Liver (tissue), 3 donors: Measurements from ENCODE around the gene ZNF423.

Experiments
- EGR1 ChIP-seq, 2 donors: IDR thresholded peaks; 2 replicates each; pipeline ENCODE4 v1.6.1; 2016 to 2018; ENCODE audit warnings: antibody characterized with exemption in 2 of 2, low read depth in 2 of 2
- FOXA1 ChIP-seq: IDR thresholded peaks from 2 replicates; pipeline ENCODE4 v1.6.1; 2016; ENCODE audit warnings: antibody characterized with exemption
- FOXA2 ChIP-seq: IDR thresholded peaks from 2 replicates; pipeline ENCODE4 v1.6.1; 2016; ENCODE audit warnings: antibody characterized with exemption
- HNF4G ChIP-seq: IDR thresholded peaks from 2 replicates; pipeline ENCODE4 v1.6.1; 2016; ENCODE audit warnings: antibody characterized with exemption
- JUND ChIP-seq, 2 donors: IDR thresholded peaks; 2 replicates each; pipeline ENCODE4 v1.6.1; 2016; ENCODE audit warnings: antibody characterized with exemption in 2 of 2
- RAD21 ChIP-seq, 2 donors: IDR thresholded peaks; 2 replicates each; pipeline ENCODE4 v1.6.1; 2016; ENCODE audit warnings: antibody characterized with exemption in 2 of 2, mild to moderate bottlenecking in 2 of 2
- RXRA ChIP-seq, 2 donors: IDR thresholded peaks; 2 replicates each; pipeline ENCODE4 v1.6.1; 2017 to 2018; ENCODE audit warnings: antibody characterized with exemption in 2 of 2, mild to moderate bottlenecking in 1 of 2
- SP1 ChIP-seq: IDR thresholded peaks from 2 replicates; pipeline ENCODE4 v1.6.1; 2018; ENCODE audit warnings: antibody characterized with exemption, mild to moderate bottlenecking
- TAF1 ChIP-seq: conservative IDR thresholded peaks from 2 replicates; pipeline ENCODE4 v1.6.1; 2016; ENCODE audit warnings: antibody characterized with exemption, mild to moderate bottlenecking
- YY1 ChIP-seq: IDR thresholded peaks from 2 replicates; pipeline ENCODE4 v1.6.1; 2016; ENCODE audit warnings: antibody characterized with exemption, mild to moderate bottlenecking
- ZBTB33 ChIP-seq: IDR thresholded peaks from 2 replicates; pipeline ENCODE4 v1.6.1; 2016; ENCODE audit warnings: antibody characterized with exemption
- TF ChIP-seq, protein P1 (sequence below): fragments of 150-350 bp; IDR thresholded peaks from 2 replicates; pipeline ENCODE4 v1.5.1; 2017; ENCODE audit warnings: improper control_type of control experiment, low read depth, low read length; ENCODE audit not compliant: missing input control
- TF ChIP-seq, protein P2 (sequence below): IDR thresholded peaks from 2 replicates; pipeline ENCODE4 v1.6.1; 2016; ENCODE audit warnings: antibody characterized with exemption
- TF ChIP-seq, protein P3 (sequence below): IDR thresholded peaks from 2 replicates; pipeline ENCODE4 v1.6.1; 2016; ENCODE audit warnings: antibody characterized with exemption, mild to moderate bottlenecking
- donor health status: healthy.
- donor health status: healthy.

DNA sequence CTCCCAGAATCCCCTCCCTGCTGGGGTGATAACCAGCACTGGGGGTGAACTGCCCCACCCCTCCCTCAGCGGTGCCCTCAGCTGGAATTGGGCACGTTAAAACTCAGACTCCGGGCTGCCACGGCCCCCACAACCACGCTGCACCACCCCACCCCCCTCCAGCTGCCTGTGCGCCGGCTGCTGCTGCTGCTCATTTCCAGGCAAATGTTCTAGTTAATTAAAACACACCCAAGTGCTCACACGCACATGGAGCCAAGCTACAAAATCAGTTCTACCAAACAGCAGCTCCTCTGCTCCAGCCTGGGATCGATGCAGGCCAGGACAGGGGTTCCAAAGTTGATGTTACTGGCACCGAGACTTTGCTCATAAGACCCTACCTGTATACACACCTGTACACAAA lies 180.5 kb downstream of the ZNF423 start:
- TF ChIP-seq YY1 (no peak), HNF4G (no peak), ZBTB33 (no peak), EGR1 (IDR thresholded peaks at IDR 0.05; ENCODE audit: low read depth in 2 of 2) (no peak), RAD21 (IDR thresholded peaks at IDR 0.05) (no peak), FOXA1 (no peak), SP1 (no peak), TAF1 (no peak), JUND (IDR thresholded peaks at IDR 0.05) (no peak), RXRA (IDR thresholded peaks at IDR 0.05) (no peak), FOXA2 (no peak)
- TF ChIP-seq, protein P1, sequence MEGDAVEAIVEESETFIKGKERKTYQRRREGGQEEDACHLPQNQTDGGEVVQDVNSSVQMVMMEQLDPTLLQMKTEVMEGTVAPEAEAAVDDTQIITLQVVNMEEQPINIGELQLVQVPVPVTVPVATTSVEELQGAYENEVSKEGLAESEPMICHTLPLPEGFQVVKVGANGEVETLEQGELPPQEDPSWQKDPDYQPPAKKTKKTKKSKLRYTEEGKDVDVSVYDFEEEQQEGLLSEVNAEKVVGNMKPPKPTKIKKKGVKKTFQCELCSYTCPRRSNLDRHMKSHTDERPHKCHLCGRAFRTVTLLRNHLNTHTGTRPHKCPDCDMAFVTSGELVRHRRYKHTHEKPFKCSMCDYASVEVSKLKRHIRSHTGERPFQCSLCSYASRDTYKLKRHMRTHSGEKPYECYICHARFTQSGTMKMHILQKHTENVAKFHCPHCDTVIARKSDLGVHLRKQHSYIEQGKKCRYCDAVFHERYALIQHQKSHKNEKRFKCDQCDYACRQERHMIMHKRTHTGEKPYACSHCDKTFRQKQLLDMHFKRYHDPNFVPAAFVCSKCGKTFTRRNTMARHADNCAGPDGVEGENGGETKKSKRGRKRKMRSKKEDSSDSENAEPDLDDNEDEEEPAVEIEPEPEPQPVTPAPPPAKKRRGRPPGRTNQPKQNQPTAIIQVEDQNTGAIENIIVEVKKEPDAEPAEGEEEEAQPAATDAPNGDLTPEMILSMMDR = no peak
- TF ChIP-seq, protein P2, sequence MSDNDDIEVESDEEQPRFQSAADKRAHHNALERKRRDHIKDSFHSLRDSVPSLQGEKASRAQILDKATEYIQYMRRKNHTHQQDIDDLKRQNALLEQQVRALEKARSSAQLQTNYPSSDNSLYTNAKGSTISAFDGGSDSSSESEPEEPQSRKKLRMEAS = no peak
- TF ChIP-seq, protein P3, sequence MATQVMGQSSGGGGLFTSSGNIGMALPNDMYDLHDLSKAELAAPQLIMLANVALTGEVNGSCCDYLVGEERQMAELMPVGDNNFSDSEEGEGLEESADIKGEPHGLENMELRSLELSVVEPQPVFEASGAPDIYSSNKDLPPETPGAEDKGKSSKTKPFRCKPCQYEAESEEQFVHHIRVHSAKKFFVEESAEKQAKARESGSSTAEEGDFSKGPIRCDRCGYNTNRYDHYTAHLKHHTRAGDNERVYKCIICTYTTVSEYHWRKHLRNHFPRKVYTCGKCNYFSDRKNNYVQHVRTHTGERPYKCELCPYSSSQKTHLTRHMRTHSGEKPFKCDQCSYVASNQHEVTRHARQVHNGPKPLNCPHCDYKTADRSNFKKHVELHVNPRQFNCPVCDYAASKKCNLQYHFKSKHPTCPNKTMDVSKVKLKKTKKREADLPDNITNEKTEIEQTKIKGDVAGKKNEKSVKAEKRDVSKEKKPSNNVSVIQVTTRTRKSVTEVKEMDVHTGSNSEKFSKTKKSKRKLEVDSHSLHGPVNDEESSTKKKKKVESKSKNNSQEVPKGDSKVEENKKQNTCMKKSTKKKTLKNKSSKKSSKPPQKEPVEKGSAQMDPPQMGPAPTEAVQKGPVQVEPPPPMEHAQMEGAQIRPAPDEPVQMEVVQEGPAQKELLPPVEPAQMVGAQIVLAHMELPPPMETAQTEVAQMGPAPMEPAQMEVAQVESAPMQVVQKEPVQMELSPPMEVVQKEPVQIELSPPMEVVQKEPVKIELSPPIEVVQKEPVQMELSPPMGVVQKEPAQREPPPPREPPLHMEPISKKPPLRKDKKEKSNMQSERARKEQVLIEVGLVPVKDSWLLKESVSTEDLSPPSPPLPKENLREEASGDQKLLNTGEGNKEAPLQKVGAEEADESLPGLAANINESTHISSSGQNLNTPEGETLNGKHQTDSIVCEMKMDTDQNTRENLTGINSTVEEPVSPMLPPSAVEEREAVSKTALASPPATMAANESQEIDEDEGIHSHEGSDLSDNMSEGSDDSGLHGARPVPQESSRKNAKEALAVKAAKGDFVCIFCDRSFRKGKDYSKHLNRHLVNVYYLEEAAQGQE = no peak
